Activated CD8-positive, alpha-beta memory T cell treated with anti-CD3 and anti-CD28 coated beads, Interleukin-2, amount 50 U/mL, for 1 hour (primary cell): ENCODE results near the gene PIGT.

Experiments
- DNase-seq: peaks from one replicate; pipeline ENCODE4 v3.0.0-alpha.2; 2020; ENCODE audit errors: extremely low read depth

The PIGT gene

DNA sequence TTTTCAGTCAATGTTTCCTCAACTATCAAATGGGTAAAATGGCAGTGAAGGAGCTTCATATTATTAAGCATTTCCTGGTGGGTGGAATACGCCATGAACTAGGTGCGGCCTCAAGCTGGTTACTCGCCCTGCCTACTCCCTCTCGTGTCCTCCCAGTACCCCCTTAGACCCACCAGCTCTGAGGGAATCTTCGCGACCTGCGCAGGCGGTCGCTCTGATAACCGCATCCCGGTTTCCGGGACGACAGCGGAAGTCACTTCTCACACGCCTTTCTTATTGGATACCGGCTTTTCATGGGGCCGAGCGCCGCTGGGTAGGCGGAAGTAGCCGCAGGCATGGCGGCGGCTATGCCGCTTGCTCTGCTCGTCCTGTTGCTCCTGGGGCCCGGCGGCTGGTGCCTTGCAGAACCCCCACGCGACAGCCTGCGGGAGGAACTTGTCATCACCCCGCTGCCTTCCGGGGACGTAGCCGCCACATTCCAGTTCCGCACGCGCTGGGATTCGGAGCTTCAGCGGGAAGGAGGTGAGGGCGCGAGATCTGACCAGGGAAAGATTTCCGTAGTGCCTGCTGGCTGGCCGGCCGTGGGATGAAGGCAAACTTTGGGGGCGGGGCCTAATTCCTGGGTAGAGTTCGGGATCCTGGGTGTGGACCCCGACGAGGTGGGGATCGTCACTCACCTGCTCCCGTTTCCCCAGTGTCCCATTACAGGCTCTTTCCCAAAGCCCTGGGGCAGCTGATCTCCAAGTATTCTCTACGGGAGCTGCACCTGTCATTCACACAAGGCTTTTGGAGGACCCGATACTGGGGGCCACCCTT, at the start of gene PIGT:
PIGT (plus strand) TSS at position 320 of the 816 bp plus-strand sequence; CDS start at position 336, 16 bp downstream.
- DNase-seq, result peak; percentile 79

DNA sequence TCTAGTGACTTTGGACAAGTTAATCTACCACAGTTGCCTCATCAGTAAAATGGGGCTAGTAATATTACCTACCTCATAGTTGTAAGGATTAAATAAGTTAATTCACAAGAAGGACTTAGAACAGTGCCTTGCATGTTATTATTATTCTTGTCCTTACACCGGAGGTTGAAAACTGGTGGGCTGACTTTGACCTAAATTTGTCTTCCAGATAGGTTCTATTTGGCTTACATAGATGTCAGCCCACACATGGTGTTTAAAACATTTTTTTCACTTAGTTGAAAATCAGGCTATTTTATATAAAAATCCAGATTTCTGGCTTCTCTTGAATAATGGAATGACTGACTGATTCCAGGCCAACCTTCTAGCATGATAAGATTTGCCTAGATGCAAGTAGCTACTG, 49.7 kb upstream of the PIGT start:
- DNase-seq, result no peak

DNA sequence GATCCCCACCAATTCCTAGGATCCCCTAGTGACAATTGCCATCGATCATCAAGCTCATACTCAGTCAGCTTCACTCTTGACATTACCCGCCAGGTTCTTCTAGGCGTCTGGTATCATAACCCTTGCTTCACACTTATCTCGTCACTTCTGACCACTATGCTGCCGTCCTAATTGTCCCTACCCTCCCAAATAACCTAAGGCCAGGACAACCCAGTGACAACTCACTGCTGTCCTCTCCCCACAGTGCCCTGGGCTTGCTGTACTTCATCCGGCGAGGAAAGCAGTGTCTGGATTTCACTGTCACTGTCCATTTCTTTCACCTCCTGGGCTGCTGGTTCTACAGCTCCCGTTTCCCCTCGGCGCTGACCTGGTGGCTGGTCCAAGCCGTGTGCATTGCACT, 49.3 kb upstream of the PIGT start:
- DNase-seq, result no peak

GRCh38 chr20:45367126-45367525, 48.8 kb upstream of the PIGT start:
- no peak for DNase-seq

DNA sequence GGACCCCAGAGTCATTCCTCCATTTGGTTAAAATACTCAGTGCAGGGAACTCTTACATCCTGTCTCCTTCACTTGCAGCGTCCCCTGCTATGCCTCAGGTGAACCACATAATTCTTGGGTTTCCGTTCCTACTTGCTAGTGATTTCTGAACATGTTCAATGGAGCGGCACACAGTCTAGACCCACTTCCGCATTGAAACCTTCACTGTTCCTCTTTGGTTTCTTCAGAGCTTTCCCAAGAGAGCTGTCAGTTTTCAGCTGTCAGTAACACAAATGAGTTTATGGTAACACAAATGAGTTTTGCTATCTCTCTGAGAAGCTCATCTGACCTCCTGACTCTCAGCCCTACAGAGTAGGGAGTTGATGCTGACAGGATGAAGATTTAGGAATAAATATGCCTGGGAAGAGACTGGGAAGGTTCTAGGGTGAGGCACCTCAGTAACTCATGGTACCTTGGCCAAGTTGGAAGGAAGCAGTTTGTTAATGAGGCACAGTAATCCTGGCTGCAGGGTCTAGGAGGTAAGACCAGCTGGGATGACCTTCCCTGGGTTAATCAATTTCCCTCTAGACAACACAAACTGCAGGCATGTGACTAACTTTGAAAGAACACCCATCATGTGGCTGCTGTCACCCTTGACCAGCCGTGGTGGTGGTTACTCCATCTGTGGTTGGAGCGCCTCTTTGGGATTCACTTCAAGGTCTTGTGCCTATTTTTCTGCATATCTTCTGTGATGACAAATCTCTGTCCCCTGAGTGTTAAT, 47.5 kb upstream of the PIGT start:
- DNase-seq, result no peak

DNA sequence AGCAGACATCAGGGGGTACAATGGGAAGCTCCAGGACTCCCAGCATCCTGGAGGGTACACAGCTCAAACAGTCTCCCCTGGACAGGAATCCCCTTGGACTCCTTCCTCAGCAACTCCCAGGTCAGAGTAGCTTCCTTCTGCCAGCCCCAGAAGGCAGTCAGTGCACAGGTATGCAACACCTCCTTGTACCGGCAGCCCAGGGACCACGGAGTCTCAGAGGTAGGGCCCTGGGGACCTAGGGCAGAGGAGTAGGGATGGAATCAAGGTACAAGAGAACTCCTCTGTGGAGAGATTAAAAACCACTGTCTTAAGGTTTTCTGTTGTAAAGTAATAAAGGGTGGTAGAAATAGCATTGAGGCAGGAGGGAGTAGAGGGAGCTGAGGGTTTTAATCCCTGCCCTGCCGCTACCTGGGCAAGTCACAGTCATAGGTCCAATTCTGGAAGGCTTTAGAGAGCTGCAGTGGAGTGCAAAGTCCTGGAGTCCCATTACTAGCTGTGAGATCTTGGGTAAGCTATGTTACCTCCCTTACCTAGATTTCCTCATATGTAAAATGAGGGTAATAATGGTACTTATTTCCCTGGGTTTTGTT, 45.3 kb upstream of the PIGT start:
- no peak for DNase-seq

- no peak for DNase-seq
These were observed 43.7 kb upstream of the PIGT start for GRCh38 chr20:45372241-45372640.

GRCh38 chr20:45372646-45373352, 43.1 kb upstream of the PIGT start:
- DNase-seq, result no peak

GRCh38 chr20:45373353-45374100, 42.4 kb upstream of the PIGT start:
- peak; percentile 78 for DNase-seq

DNA sequence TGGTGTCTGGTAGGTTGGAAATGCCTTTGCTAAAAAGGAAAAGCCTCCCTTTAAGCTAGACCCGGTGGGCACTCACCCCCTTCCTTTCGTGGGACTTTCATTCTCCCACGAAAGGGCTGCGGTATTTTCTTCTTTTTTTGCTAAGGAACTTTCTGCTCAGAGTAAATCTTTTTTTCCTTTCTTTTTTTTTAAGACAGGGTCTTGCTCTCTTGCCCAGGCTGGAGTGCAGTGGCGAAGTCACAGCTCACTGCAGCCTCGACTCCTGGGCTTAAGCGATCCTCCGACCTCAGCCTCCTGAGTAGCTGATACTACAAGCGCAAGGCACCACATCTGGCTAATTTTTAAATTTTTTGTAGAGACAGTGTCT, 41.9 kb upstream of the PIGT start:
- DNase-seq, result no peak

- DNase-seq, result no peak
These were observed 41.0 kb upstream of the PIGT start for GRCh38 chr20:45374966-45375365.

DNA sequence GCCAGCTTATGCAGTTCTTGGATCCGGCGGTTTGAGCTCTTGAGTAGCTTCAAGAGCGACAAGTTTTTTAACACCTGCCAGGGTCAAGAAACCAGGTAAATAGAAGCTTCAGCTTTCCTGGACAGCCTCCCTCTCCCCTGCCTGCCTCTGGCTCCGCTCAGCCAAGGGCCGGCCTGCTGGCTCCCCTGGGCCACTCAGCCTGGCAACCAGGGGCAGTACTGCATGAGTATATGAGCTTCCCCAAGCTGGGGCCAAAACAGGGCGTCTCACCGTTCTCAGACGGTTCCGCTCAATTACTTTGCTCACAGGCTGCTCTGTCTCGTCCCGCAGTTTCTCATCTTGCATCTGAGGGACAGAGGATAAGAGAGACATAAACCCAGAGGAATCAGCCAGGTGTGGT, 38.7 kb upstream of the PIGT start:
- DNase-seq, result no peak

DNA sequence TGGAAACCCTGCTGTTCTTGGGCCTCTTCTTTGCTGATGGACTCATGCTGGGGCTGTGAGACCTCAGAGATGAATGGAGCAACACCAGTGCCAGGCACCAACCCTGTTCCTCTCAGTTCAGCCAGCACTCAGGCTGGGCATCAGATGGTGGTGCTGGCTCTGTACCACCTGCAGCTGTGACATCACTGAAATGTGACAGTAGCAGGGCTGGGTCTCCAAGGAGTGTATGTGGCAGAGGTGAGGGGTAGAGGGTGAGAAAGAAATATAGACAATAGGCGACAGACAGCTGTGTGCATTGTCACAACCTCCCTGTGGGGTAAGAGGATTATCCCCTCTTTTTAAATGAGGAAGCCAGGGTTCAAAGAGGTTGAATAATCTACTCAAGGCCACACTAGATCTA, 37.8 kb upstream of the PIGT start, which contains the start of gene TP53TG5:
TP53TG5 (minus strand) TSS at position 135 of the 400 bp plus-strand sequence; CDS start at position 46, 89 bp downstream.
- DNase-seq, result no peak

- no peak for DNase-seq
These were observed 28.7 kb upstream of the PIGT start for GRCh38 chr20:45387274-45387673.

- no peak for DNase-seq
These were observed 25.0 kb upstream of the PIGT start for GRCh38 chr20:45390931-45391330.

DNA sequence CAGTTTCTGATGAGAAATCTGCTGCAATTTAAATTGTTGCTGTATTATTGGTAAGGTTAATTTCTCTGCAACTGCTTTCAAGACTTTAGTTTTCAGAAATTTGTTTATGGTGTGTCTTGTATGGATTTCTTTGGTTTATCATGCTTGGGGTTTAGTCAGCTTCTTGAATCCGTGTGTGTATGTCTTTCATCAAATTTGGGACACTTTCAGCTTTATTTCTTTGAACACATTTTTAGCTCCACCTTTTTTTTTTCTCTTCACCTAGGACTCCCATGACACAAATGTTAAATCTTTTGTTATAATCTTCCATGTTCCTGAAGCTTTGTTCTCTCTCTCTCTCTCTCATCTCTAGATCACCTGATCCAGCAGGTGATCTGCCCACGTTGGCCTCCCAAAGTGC, 24.4 kb upstream of the PIGT start:
- no peak for DNase-seq

DNA sequence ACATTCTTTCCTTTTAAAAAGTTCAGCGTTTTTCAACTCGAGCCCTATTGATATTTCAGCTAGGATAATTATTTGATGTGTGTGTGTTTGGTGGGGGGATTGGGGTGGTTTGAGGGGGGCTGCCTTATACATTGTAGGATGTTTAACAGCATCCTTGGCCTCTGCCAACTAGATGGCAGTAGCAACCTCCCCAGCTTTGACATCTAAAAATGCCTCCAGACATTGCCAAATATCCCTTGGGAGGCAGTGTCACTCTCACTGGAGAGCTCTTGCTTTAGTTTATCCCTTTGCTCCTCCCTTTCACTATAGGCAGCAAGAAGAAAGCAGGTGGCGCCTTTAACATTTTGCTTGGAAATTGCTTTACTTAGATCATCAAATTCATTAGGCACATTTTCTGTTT, 23.2 kb upstream of the PIGT start:
- DNase-seq, result no peak

DNA sequence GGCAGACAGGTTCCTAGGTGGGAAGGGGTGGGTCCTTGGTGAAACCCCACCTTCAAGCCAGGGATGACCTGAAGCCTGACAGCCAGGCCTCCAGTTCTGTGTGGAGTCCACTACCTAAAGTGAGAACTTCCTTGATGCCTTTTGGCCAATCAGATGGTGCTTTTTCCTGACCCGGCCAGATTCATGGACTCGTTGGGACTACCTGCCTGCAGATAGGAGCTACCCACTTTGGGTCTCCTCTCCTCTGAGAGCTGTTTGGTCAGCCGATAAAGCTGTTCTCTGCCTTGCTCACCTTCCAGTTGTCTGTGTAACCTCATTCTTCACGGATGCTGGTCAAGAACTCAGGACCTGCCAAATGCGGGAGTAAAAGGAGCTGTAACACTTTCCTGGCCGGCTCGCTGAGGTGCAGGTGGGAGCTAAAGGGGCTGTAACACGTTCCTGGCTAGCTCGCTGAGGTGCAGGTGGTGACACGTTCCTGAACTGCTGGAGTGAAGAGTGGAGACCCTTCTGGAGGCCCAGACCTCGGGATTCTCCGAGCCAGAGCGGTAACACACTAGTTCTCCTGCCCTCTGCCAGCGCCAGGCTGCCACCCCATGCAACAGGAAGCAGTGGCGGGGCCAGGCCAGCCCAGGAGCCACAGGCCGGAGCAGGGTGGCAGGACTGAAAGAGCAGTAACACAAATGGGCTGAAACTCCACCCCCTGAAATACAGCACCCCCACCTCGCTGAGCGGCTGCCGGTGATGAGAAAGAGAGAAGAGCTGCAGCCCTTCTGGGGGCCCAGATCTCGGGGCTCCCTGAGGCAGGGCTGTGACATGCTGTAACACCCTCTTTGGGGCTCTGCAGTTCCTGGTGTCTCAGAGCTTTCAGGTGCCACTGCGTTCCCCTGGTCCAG, 21.5 kb upstream of the PIGT start:
- DNase-seq, result no peak

GRCh38 chr20:45395114-45395415, 20.9 kb upstream of the PIGT start:
- no peak for DNase-seq

DNA sequence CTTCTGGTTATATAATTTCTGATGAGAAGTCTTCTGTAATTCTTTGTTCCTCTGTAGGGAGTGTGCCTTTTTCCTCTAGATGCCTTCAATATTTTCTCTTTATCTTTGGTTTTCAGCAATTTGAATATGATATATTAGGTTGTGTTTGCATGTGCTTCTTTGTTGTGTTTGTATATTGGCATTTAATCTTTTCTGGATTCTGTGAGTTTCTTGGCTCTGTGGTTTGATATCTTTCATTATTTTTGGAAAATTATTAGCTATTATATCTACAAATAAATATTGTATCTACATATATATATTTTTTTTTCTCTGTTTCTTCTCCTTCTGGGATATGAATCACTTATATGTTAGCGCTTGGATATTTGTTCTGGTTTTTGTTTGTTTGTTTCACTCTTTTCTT, 16.9 kb upstream of the PIGT start:
- DNase-seq, result no peak
